Effector memory CD4-positive, alpha-beta T cell (primary cell): ENCODE measurements around the gene MYT1.

Experiments
- DNase-seq, 3 donors: peaks; one replicate each; pipeline ENCODE4 v3.0.0-alpha.2; 2020
- H3K27ac ChIP-seq: 2 replicates; pipeline ENCODE4 v1.7.0; 2013; ENCODE audit warnings: mild to moderate bottlenecking, low read length, moderate library complexity; ENCODE audit not compliant: insufficient read depth, poor library complexity, severe bottlenecking
- H3K27me3 ChIP-seq: replicated peaks from 2 replicates; pipeline ENCODE4 v1.7.0; 2013; ENCODE audit warnings: mild to moderate bottlenecking, low read length; ENCODE audit not compliant: insufficient read depth, control insufficient read depth, poor library complexity, severe bottlenecking
- H3K36me3 ChIP-seq: 2 replicates; pipeline ENCODE4 v1.7.0; 2013; ENCODE audit warnings: mild to moderate bottlenecking, low read length, moderate library complexity; ENCODE audit not compliant: control insufficient read depth, insufficient read depth
- H3K4me1 ChIP-seq: 2 replicates; pipeline ENCODE4 v1.7.0; 2013; ENCODE audit warnings: low read length, mild to moderate bottlenecking; ENCODE audit not compliant: control insufficient read depth, insufficient read depth, poor library complexity, severe bottlenecking
- H3K4me3 ChIP-seq: 2 replicates; pipeline ENCODE4 v1.7.0; 2013; ENCODE audit warnings: low read length, low read depth, mild to moderate bottlenecking; ENCODE audit not compliant: insufficient read depth, poor library complexity, severe bottlenecking
- H3K9me3 ChIP-seq: 2 replicates; pipeline ENCODE4 v1.7.0; 2013; ENCODE audit warnings: mild to moderate bottlenecking, low read length, moderate library complexity; ENCODE audit not compliant: control insufficient read depth

The MYT1 gene

DNA sequence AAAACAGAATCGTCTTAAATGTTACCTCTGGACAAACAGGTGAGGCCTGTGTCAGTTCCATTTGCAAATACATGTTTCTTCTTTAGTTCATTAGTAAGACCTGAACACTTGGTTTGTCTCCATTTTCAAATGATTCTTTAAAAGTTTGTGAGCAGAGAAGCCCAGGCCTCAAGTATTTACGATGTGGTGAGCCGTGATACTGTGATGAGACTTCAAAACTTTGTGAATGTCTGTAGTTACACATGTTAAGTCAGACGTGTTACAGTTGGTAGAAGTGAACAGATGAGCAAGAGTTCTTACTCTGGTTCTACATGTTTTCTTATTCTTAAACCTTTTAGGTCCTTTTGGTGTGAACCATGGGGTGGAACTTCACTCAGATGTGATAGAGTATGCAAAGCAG is 99.8 kb downstream of the MYT1 start:
- H3K4me1 ChIP-seq, result peaks cover 9% of the 10 kb centered on the region
- H3K27me3 ChIP-seq, result no peaks in the 10 kb centered on the region
- peaks cover 20% of the 10 kb centered on the region for H3K36me3 ChIP-seq
- no peaks in the 10 kb centered on the region for H3K9me3 ChIP-seq
- no peak overlapping the region for H3K27ac ChIP-seq
- DNase-seq, result no peak
- H3K4me3 ChIP-seq, result no peak overlapping the region

- H3K4me1 ChIP-seq, result peaks cover 9% of the 10 kb centered on the region
- no peaks in the 10 kb centered on the region for H3K27me3 ChIP-seq
- no peak overlapping the region for H3K4me3 ChIP-seq
- H3K27ac ChIP-seq, result no peak overlapping the region
- H3K9me3 ChIP-seq, result no peaks in the 10 kb centered on the region
- peaks cover 20% of the 10 kb centered on the region for H3K36me3 ChIP-seq
- DNase-seq, result no peak
Measured at GRCh38 chr20:64265201-64265600, 100.9 kb downstream of the MYT1 start.

GRCh38 chr20:64266988-64267387 is 102.7 kb downstream of the MYT1 start:
- H3K4me3 ChIP-seq, result no peak overlapping the region
- no peaks in the 10 kb centered on the region for H3K27me3 ChIP-seq
- no peak for DNase-seq
- H3K9me3 ChIP-seq, result no peaks in the 10 kb centered on the region
- H3K36me3 ChIP-seq, result peaks cover 25% of the 10 kb centered on the region
- no peak overlapping the region for H3K27ac ChIP-seq
- peaks cover 3% of the 10 kb centered on the region for H3K4me1 ChIP-seq

- H3K4me1 ChIP-seq, result no peaks in the 10 kb centered on the region
- peaks cover 25% of the 10 kb centered on the region for H3K36me3 ChIP-seq
- no peak overlapping the region for H3K4me3 ChIP-seq
- H3K9me3 ChIP-seq, result no peaks in the 10 kb centered on the region
- H3K27me3 ChIP-seq, result no peaks in the 10 kb centered on the region
- no peak for DNase-seq
- H3K27ac ChIP-seq, result no peak overlapping the region
Measured at GRCh38 chr20:64268174-64268573, 103.9 kb downstream of the MYT1 start.

- H3K36me3 ChIP-seq, result peaks cover 37% of the 10 kb centered on the region
Measured at GRCh38 chr20:64269604-64270411, 105.6 kb downstream of the MYT1 start.

DNA sequence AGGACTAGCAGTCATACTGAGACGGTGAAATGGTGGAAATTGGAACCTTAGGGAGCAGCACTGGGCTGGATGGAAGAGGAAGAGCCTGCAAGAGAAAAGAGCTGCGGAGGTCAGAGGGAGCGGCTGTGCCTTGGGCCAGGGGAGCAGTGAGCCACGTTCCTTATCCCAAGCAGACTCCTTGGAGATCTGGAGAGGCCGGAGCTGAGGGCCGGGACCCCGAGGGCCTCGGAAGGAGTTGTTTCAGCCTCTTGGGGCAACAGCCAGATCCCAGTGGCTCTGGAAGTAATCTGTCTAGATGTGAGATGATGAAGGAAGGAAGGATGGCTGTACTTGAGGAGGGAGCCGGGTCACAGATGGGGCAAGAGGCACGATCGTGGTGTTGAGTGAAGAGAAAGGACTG is 107.4 kb downstream of the MYT1 start:
- Histone ChIP-seq H3K4me1 (no peaks in the 10 kb centered on the region), H3K27me3 (no peaks in the 10 kb centered on the region), H3K36me3 (peaks cover 29% of the 10 kb centered on the region), H3K4me3 (no peak overlapping the region), H3K9me3 (no peaks in the 10 kb centered on the region), H3K27ac (no peak overlapping the region)
- no peak for DNase-seq

More at GRCh38 chr20:64269604-64270411, 105.6 kb downstream of the MYT1 start:
- Histone ChIP-seq H3K4me1 (no peaks in the 10 kb centered on the region), H3K4me3 (no peak overlapping the region), H3K27me3 (no peaks in the 10 kb centered on the region), H3K27ac (no peak overlapping the region), H3K9me3 (no peaks in the 10 kb centered on the region)
- DNase-seq, result no peak

DNA sequence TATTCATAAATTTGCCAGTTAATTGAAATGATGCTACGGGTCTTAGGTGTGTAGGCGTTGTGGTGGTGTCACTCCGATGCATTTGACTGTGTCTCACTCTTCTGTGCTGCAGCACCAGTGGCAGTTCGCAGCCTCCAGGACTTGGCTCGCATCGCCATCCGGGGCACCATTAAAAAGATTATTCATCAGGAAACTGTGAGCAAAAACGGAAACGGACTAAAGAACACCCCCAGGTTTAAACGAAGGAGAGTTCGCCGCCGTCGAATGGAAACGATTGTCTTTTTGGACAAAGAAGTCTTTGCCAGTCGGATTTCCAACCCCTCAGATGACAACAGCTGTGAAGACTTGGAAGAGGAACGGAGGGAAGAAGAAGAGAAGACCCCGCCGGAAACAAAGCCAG is 108.9 kb downstream of the MYT1 start:
- no peaks in the 10 kb centered on the region for H3K27me3 ChIP-seq
- no peaks in the 10 kb centered on the region for H3K9me3 ChIP-seq
- H3K36me3 ChIP-seq, result peaks cover 27% of the 10 kb centered on the region
- no peak overlapping the region for H3K27ac ChIP-seq
- DNase-seq, result no peak
- H3K4me3 ChIP-seq, result no peak overlapping the region
- H3K4me1 ChIP-seq, result no peaks in the 10 kb centered on the region

DNA sequence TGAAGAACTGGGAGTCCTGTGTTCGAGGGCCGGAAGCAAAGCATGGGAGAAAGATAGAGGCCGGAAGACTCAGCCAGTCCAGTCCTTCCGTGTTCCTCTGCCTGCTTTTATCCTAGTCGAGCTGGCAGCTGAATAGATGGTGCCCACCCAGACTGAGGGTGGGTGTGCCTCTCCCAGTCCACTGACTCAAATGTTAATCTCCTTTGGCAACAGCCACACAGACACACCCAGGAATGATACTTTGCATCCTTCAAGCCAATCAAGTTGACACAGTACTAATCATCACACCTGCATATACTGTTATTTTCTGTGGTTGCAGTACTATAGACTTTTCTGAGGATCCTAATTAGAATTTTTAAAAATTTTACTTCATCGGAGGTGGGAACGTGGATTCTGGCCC is 112.6 kb downstream of the MYT1 start:
- H3K27ac ChIP-seq, result no peak overlapping the region
- H3K4me1 ChIP-seq, result no peaks in the 10 kb centered on the region
- DNase-seq, result no peak
- H3K27me3 ChIP-seq, result no peaks in the 10 kb centered on the region
- H3K9me3 ChIP-seq, result no peaks in the 10 kb centered on the region
- H3K36me3 ChIP-seq, result peaks cover 17% of the 10 kb centered on the region
- H3K4me3 ChIP-seq, result no peak overlapping the region

DNA sequence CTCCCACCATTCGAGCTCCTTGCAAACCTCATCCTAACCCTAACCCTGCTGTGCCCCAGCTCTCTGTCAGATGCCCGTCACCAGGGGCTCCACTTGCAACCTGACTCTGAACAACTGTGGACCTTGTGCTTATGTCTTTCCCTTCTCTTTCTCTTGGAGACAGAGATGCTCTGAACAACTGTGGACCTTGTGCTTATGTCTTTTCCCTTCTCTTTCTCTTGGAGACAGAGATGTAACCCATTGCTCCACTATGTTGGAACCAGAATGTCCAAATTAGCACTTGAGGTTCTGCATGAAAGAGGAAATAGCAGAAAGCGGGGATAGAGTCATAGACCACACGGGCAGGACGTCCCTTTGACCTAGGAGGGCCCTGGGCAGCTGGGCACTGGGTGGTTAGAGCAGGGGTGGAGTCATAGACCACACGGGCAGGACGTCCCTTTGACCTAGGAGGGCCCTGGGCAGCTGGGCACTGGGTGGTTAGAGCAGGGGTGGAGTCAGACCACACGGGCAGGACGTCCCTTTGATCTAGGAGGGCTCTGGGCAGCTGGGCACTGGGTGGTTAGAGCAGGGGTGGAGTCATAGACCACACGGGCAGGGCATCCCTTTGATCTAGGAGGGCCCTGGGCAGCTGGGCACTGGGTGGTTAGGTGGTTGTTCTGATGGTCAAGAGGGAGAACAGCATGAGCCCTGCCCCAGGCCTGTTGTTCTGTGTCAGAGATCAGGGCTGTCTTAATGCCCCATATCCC is 113.5 kb downstream of the MYT1 start:
- no peak overlapping the region for H3K27ac ChIP-seq
- DNase-seq, result no peak
- no peaks in the 10 kb centered on the region for H3K9me3 ChIP-seq
- H3K27me3 ChIP-seq, result no peaks in the 10 kb centered on the region
- no peaks in the 10 kb centered on the region for H3K4me1 ChIP-seq
- peaks cover 16% of the 10 kb centered on the region for H3K36me3 ChIP-seq
- H3K4me3 ChIP-seq, result no peak overlapping the region

GRCh38 chr20:64278317-64278681 is 114.0 kb downstream of the MYT1 start:
- Histone ChIP-seq H3K4me3 (no peak overlapping the region), H3K27ac (no peak overlapping the region), H3K9me3 (no peaks in the 10 kb centered on the region), H3K4me1 (no peaks in the 10 kb centered on the region), H3K27me3 (no peaks in the 10 kb centered on the region), H3K36me3 (peaks cover 16% of the 10 kb centered on the region)
- DNase-seq, result no peak
